ENCODE results near the gene TNP2. TPM values are rescaled to one million over a fixed set of nuclear protein-coding genes. Genes with fewer than 3 reads are reported as not detected.

The TNP2 gene
- total RNA-seq, 6 donors from 2014 or later = not detected

GRCh38 chr16:11234884-11235702 lies 34.0 kb downstream of the TNP2 start:
- Histone ChIP-seq H3K4me3 (no peak overlapping the region), H3K9me3 (no peaks in the 10 kb centered on the region), H3K27me3 (no peaks in the 10 kb centered on the region), H3K4me1 (peaks cover 5 to 15% (median 12%) of the 10 kb centered on the region in 4 donors), H3K27ac (peak overlapping the region in 2 of 4 donors; percentile 44 to 49), H3K36me3 (no peaks in the 10 kb centered on the region)
- 72 to 86% methylated on average over 13 of the region's 13 CpGs for WGBS, 2 donors
- DNase-seq (no peak), ATAC-seq (ENCODE audit: low FRiP score in 2 of 2) (peak in 1 of 2 donors; percentile 20)
- TF ChIP-seq POLR2AphosphoS5 (IDR thresholded peaks at IDR 0.05) = peak in 1 of 2 donors; percentile 11
- no peak for TF ChIP-seq EP300 (IDR thresholded peaks at IDR 0.05)
- no peak for TF ChIP-seq CTCF (IDR thresholded peaks at IDR 0.05)
- peak in 1 of 4 donors; percentile 32 for TF ChIP-seq POLR2A (IDR thresholded peaks at IDR 0.05)

- no peak overlapping the region for H3K4me3 ChIP-seq
- H3K36me3 ChIP-seq = no peaks in the 10 kb centered on the region
- H3K27ac ChIP-seq = peak overlapping the region; percentile 1 to 82 (median 64)
- H3K9me3 ChIP-seq = no peaks in the 10 kb centered on the region
- no peaks in the 10 kb centered on the region for H3K27me3 ChIP-seq
- peaks cover 5 to 15% (median 12%) of the 10 kb centered on the region in 4 donors for H3K4me1 ChIP-seq
- no peak for DNase-seq
- 70 to 74% methylated on average over 8 of the region's 8 CpGs for WGBS, 2 donors
- ATAC-seq (ENCODE audit: low FRiP score in 2 of 2) = no peak
- TF ChIP-seq POLR2AphosphoS5 (IDR thresholded peaks at IDR 0.05) (no peak), CTCF (IDR thresholded peaks at IDR 0.05) (no peak), POLR2A (IDR thresholded peaks at IDR 0.05) (no peak), EP300 (IDR thresholded peaks at IDR 0.05) (no peak)
Observed at GRCh38 chr16:11233727-11234376, 35.3 kb downstream of the TNP2 start.

GRCh38 chr16:11232852-11233726 lies 36.0 kb downstream of the TNP2 start:
- WGBS, 2 donors = 38 to 41% methylated on average over 20 to 32 of the region's 35 CpGs
- ATAC-seq (ENCODE audit: low FRiP score in 2 of 2) (peak; percentile 41 to 64), DNase-seq (peak; percentile 73 to 92)
- H3K4me3 ChIP-seq = no peak overlapping the region
- no peaks in the 10 kb centered on the region for H3K27me3 ChIP-seq
- peak overlapping the region; percentile 13 to 82 (median 64) for H3K27ac ChIP-seq
- no peaks in the 10 kb centered on the region for H3K9me3 ChIP-seq
- peaks cover 5 to 15% (median 12%) of the 10 kb centered on the region in 4 donors for H3K4me1 ChIP-seq
- TF ChIP-seq POLR2AphosphoS5 (IDR thresholded peaks at IDR 0.05) (peak; percentile 46 to 68), POLR2A (IDR thresholded peaks at IDR 0.05) (peak in 1 of 4 donors; percentile 66), EP300 (IDR thresholded peaks at IDR 0.05) (peak in 3 of 4 donors; percentile 62 to 83 (median 78)), CTCF (IDR thresholded peaks at IDR 0.05) (no peak)
- H3K36me3 ChIP-seq = no peaks in the 10 kb centered on the region

- no peak for DNase-seq
- no peaks in the 10 kb centered on the region for H3K9me3 ChIP-seq
- no peak for TF ChIP-seq POLR2A (IDR thresholded peaks at IDR 0.05)
- no peak for TF ChIP-seq CTCF (IDR thresholded peaks at IDR 0.05)
- TF ChIP-seq POLR2AphosphoS5 (IDR thresholded peaks at IDR 0.05) = no peak
- no peak for TF ChIP-seq EP300 (IDR thresholded peaks at IDR 0.05)
- H3K36me3 ChIP-seq = no peaks in the 10 kb centered on the region
- H3K27ac ChIP-seq = peak overlapping the region; percentile 13 to 82 (median 64)
- no peaks in the 10 kb centered on the region for H3K27me3 ChIP-seq
- WGBS, 2 donors = 82 to 94% methylated on average over 2 of the region's 3 CpGs
- no peak for ATAC-seq (ENCODE audit: low FRiP score in 2 of 2)
- no peak overlapping the region for H3K4me3 ChIP-seq
- peaks cover 5 to 15% (median 10%) of the 10 kb centered on the region in 4 donors for H3K4me1 ChIP-seq
Observed at GRCh38 chr16:11232302-11232851, 36.7 kb downstream of the TNP2 start.

Measured in upper lobe of left lung (tissue), 6 donors.